ENCODE measurements around the gene NPAS3. TPM values are rescaled to one million over a fixed set of nuclear protein-coding genes. Genes with fewer than 3 reads are reported as not detected.

The NPAS3 gene
- total RNA-seq, 1 donor from 2014 or later = not detected

DNA sequence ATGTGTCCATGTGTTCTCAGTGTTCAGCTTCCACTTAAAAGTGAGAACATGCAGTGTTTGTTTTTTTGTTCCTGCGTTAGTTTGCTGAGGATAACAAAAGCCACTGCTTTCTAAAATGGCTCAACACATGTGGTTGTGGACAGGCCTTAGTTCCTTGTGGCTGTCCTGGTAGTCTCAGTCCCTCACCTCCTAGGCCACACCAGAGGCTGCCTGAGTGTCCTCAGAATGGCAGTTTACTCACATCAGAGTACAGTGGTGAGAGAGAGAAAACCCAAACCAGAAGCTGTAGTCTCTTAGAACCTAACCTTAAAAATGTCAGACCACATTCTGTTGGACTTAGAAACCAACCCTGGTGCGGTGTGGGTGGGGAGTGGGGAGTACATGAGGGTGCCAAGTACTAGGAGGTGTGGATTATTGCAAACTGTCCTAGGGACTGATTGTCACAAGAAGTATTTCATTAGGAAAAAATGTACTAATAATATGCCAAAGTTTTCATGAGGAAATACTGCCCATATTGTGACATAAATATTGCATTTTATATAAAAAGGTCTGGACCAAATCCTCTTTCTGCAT, 30.4 kb downstream of the NPAS3 start:
- Mint-ChIP-seq H3K27me3 (no peaks in the 10 kb centered on the region), H3K36me3 (ENCODE audit: low read depth) (no peaks in the 10 kb centered on the region), H3K4me3 (no peak overlapping the region), H3K4me1 (no peaks in the 10 kb centered on the region), H3K9me3 (no peaks in the 10 kb centered on the region), H3K27ac (no peak overlapping the region)
- intact Hi-C loops (cut with micrococcal nuclease) = no loop called here
- DNase-seq = no peak

- H3K9me3 Mint-ChIP-seq = no peaks in the 10 kb centered on the region
- intact Hi-C loops (cut with micrococcal nuclease) = no loop called here
These were observed 39.2 kb downstream of the NPAS3 start for GRCh38 chr14:32977913-32978312.

GRCh38 chr14:32978691-32979255, 40.1 kb downstream of the NPAS3 start:
- Mint-ChIP-seq H3K27ac (no peak overlapping the region), H3K27me3 (no peaks in the 10 kb centered on the region), H3K4me3 (no peak overlapping the region), H3K4me1 (no peaks in the 10 kb centered on the region), H3K36me3 (ENCODE audit: low read depth) (no peaks in the 10 kb centered on the region), H3K9me3 (no peaks in the 10 kb centered on the region)
- no peak for DNase-seq
- intact Hi-C loops (cut with micrococcal nuclease) = no loop called here

More at GRCh38 chr14:32977913-32978312, 39.2 kb downstream of the NPAS3 start:
- Mint-ChIP-seq H3K36me3 (ENCODE audit: low read depth) (no peaks in the 10 kb centered on the region), H3K27ac (no peak overlapping the region), H3K4me3 (no peak overlapping the region), H3K27me3 (no peaks in the 10 kb centered on the region), H3K4me1 (no peaks in the 10 kb centered on the region)
- DNase-seq = no peak

- Mint-ChIP-seq H3K27me3 (no peaks in the 10 kb centered on the region), H3K4me3 (no peak overlapping the region), H3K4me1 (no peaks in the 10 kb centered on the region), H3K9me3 (no peaks in the 10 kb centered on the region), H3K27ac (no peak overlapping the region), H3K36me3 (ENCODE audit: low read depth) (no peaks in the 10 kb centered on the region)
- DNase-seq = no peak
- intact Hi-C loops (cut with micrococcal nuclease) = no loop called here
These were observed 41.7 kb downstream of the NPAS3 start for GRCh38 chr14:32980178-32980901.

DNA sequence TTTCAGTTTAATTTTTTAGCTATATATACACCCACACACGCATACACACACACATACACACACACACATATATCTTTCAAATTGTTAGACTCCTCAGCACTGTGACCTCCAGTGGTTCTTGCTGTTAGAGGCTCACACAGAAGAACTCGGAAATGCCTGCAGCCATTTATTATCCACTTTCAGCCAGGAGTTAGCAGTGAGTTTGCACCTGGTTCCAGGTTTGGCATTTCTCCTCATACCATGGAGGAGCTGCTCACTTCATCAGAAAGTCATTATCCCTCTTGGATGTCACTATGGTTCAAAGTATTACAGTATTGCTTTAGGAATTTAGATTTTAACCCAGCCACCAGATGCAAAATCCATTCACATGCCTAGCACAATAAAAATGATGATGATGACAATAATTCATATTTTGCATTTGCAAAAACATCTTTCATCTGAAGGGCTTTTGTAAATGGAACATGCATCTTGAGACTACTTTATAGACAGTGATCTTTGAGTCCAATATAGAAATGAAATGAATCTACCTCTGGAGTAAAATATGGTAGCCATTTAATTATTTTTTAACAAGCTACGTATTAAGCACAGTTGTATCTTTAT, 42.3 kb downstream of the NPAS3 start:
- DNase-seq = no peak
- H3K36me3 Mint-ChIP-seq (ENCODE audit: low read depth) = no peaks in the 10 kb centered on the region
- H3K27me3 Mint-ChIP-seq = no peaks in the 10 kb centered on the region
- H3K4me3 Mint-ChIP-seq = no peak overlapping the region
- no peaks in the 10 kb centered on the region for H3K9me3 Mint-ChIP-seq
- H3K27ac Mint-ChIP-seq = no peak overlapping the region
- no peaks in the 10 kb centered on the region for H3K4me1 Mint-ChIP-seq
- intact Hi-C loops (cut with micrococcal nuclease) = no loop called here

DNA sequence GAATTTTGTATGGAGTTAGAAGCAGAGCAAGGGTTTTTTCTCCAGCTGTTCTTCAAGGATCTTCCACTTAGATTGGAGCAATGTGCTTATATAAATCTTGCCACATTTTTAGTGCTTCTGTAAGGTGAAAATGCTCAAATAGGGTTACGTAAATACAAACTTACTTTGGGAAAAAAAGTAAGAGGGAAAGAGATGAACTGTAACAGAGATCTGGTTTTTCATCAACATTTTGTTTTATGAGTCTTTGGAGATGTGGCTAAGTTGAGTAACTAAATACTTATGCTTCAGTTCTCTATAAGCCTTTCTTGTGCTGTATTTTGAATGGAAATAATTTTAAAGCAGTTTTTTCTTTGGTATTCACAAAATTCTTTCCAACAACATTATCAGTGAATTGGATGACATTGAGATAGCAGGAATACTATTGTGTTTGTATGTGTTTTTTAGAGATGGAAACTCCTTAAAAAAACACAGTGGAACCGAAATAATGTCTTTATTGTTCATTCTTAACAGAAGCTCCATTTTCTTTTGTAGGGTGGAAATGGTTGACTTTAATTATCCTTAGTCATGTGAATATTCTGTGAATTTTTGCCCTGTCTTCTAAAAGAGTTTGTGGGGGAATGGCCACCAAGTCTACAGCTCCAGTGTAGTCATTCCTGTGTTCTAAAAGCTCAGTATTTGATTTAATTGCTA, 45.7 kb downstream of the NPAS3 start:
- H3K27me3 Mint-ChIP-seq = no peaks in the 10 kb centered on the region
- no peaks in the 10 kb centered on the region for H3K9me3 Mint-ChIP-seq
- no peaks in the 10 kb centered on the region for H3K36me3 Mint-ChIP-seq (ENCODE audit: low read depth)
- H3K4me3 Mint-ChIP-seq = no peak overlapping the region
- no peak for DNase-seq
- no peaks in the 10 kb centered on the region for H3K4me1 Mint-ChIP-seq
- intact Hi-C loops (cut with micrococcal nuclease) = no loop called here
- H3K27ac Mint-ChIP-seq = no peak overlapping the region

GRCh38 chr14:32985866-32986265, 47.2 kb downstream of the NPAS3 start:
- no peak for DNase-seq
- H3K27me3 Mint-ChIP-seq = no peaks in the 10 kb centered on the region
- no peaks in the 10 kb centered on the region for H3K9me3 Mint-ChIP-seq
- H3K4me3 Mint-ChIP-seq = no peak overlapping the region
- intact Hi-C loops (cut with micrococcal nuclease) = no loop called here
- H3K36me3 Mint-ChIP-seq (ENCODE audit: low read depth) = no peaks in the 10 kb centered on the region
- H3K4me1 Mint-ChIP-seq = no peaks in the 10 kb centered on the region
- H3K27ac Mint-ChIP-seq = no peak overlapping the region

DNA sequence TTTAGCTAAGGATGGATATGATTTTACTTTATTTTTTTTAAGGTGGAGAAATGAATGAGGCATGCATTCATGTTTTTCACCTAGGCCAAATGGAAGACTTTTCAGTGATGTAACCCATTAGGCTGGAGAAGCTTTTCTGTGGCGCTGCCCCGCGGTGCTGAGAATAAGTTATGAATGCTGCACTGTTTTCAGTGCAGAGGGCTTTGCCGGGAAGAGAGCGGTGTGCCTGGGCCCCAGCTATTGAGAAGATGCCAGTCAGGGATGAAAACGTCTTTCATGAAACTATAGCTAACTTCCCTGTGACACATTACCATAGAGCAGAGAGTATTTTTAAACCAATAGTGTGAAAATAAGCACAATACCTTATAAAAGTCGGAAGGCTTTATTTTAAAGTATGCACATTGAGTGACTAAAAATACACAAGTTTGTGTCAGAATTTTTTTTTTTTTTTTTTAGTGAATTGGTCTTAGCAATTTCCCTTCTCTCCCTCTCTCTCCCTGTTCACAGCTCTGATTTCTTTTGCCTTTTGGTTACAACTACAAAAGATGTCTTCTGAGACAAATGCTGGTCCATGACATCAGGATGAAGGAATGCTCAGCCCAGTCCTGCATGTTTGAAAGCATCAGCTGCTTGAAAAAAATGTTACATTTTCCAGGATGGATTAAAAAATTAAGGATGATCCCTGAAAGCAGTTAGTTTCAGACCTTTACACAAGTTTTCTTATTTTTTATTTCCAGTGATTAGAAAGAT, 48.3 kb downstream of the NPAS3 start:
- intact Hi-C loops (cut with micrococcal nuclease) = no loop called here
- Mint-ChIP-seq H3K4me1 (no peaks in the 10 kb centered on the region), H3K27ac (no peak overlapping the region), H3K27me3 (no peaks in the 10 kb centered on the region), H3K4me3 (no peak overlapping the region), H3K36me3 (ENCODE audit: low read depth) (no peaks in the 10 kb centered on the region), H3K9me3 (no peaks in the 10 kb centered on the region)
- no peak for DNase-seq

DNA sequence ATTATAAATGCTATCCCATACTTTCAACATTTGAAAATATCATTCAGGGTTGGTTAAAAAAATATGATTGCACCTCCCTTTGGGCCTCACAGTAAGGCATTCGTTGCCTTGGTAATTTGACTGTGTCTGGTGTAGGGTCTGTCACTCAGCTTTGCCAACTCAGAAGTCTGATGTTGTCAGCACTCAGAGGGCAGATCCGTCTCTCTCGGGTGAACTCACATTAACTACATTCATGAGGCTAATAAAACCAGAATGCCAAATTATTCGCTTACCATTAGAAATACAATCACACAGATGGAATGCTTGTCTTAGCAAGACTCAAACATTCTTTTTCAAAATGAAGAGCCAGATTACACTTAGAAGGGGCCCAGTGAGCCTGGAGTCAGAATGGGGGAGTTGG, 53.0 kb downstream of the NPAS3 start:
- intact Hi-C loops (cut with micrococcal nuclease) = no loop called here
- H3K36me3 Mint-ChIP-seq (ENCODE audit: low read depth) = no peaks in the 10 kb centered on the region
- no peak overlapping the region for H3K27ac Mint-ChIP-seq
- H3K27me3 Mint-ChIP-seq = no peaks in the 10 kb centered on the region
- H3K9me3 Mint-ChIP-seq = peaks cover 5% of the 10 kb centered on the region
- no peaks in the 10 kb centered on the region for H3K4me1 Mint-ChIP-seq
- no peak for DNase-seq
- H3K4me3 Mint-ChIP-seq = no peak overlapping the region

DNA sequence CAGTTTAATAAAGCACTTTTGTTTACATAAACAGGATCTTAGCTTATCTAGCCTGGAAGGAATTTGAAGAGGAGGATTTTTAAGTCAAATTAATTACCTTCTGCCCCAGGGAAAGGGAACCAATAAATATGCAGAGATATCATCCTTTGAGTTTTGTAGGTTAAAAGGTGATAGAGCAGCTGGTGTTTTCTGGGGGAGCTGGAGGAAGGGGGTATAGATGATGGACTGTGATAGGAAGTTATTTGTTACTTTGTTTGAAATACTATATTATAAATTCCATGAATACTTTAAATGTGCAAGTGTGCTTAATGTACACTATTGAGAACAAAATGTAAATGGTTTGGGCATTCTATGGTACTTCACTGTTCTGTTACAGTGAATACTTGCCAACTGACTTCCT, 55.2 kb downstream of the NPAS3 start:
- Mint-ChIP-seq H3K4me3 (no peak overlapping the region), H3K27me3 (no peaks in the 10 kb centered on the region), H3K9me3 (peaks cover 8% of the 10 kb centered on the region), H3K4me1 (no peaks in the 10 kb centered on the region), H3K27ac (no peak overlapping the region), H3K36me3 (ENCODE audit: low read depth) (no peaks in the 10 kb centered on the region)
- no peak for DNase-seq
- intact Hi-C loops (cut with micrococcal nuclease) = no loop called here

DNA sequence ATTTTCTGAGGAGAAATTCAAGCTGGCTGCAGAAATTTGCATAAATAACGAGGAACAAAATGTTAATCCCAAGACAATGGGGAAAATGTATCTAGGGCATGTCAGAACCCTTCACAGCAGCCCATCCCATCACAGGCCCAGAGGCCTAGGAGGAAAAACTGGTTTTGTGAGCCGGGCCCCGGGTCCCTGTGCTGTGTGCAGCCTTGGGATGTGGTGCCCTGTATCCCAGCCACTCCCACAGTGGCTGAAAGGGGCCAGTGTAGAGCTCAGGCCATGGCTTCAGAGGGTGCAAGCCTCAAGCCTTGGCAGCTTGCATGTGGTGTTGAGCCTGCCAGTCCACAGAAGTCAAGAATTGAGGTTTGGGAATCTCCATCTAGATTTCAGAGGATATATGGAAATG, 57.7 kb downstream of the NPAS3 start:
- H3K36me3 Mint-ChIP-seq (ENCODE audit: low read depth) = no peaks in the 10 kb centered on the region
- H3K4me3 Mint-ChIP-seq = no peak overlapping the region
- no peak overlapping the region for H3K27ac Mint-ChIP-seq
- H3K9me3 Mint-ChIP-seq = peaks cover 8% of the 10 kb centered on the region
- intact Hi-C loops (cut with micrococcal nuclease) = no loop called here
- DNase-seq = no peak
- no peaks in the 10 kb centered on the region for H3K27me3 Mint-ChIP-seq
- H3K4me1 Mint-ChIP-seq = no peaks in the 10 kb centered on the region

GRCh38 chr14:32998433-32998832, 59.8 kb downstream of the NPAS3 start:
- Mint-ChIP-seq H3K4me3 (no peak overlapping the region), H3K27ac (no peak overlapping the region), H3K27me3 (no peaks in the 10 kb centered on the region), H3K4me1 (no peaks in the 10 kb centered on the region), H3K36me3 (ENCODE audit: low read depth) (no peaks in the 10 kb centered on the region), H3K9me3 (peaks cover 3% of the 10 kb centered on the region)
- intact Hi-C loops (cut with micrococcal nuclease) = no loop called here
- DNase-seq = no peak

DNA sequence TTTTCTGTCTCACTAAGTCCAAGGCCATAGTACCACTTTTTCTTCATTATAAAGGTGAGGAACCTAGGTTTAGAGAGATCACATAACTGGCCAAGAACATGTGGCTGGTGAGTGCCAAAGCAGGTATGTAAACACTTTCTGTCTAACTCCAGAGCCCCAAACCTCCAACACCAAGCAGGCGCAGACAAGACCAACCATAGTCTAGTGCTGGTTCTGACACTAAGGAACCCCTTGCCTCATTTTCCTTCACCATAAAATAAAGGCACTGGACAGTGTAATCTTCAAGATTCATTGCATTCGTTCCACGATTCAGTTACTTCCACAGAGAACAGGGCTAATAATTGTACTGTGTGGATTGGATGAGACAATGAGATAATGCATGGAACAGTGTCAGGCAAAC, 71.0 kb downstream of the NPAS3 start:
- H3K27ac Mint-ChIP-seq = no peak overlapping the region
- H3K27me3 Mint-ChIP-seq = no peaks in the 10 kb centered on the region
- DNase-seq = no peak
- H3K4me1 Mint-ChIP-seq = no peaks in the 10 kb centered on the region
- intact Hi-C loops (cut with micrococcal nuclease) = no loop called here
- no peaks in the 10 kb centered on the region for H3K36me3 Mint-ChIP-seq (ENCODE audit: low read depth)
- no peaks in the 10 kb centered on the region for H3K9me3 Mint-ChIP-seq
- no peak overlapping the region for H3K4me3 Mint-ChIP-seq
